Measurements from ENCODE around the gene ZNRF1.
"Not testable (repeated sequence)": the region's sequence is repeated elsewhere in the genome, so short reads cannot be mapped to it uniquely, and the experiment has no call there.

DNA sequence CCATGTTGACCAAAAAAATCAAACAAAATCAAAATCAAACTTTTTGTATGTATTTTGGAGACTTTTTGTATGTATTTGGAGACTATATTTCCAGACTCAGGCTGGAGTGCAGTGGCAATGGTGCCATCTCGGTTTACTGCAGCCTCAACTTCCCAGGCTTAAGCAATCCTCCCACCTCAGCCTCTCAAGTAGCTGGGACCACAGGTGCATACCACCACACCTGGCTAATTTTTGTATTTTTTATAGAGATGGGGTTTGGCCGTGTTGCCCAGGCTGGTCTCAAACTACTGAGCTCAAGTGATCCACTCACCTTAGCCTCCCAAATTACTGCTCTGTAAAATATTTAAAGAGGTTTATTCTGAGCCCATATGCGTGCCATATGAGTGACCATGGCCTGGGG is 9.0 kb upstream of the ZNRF1 start:
- not testable (repeated sequence) for TF ChIP-seq CTCF, POLR2A (IDR thresholded peaks at IDR 0.05)

All from lower leg skin (tissue), 3 donors.